Gastroesophageal sphincter (tissue), 4 donors: ENCODE results near the gene KCTD8. TPM values are rescaled to one million over a fixed set of nuclear protein-coding genes. Genes with fewer than 3 reads are reported as not detected.
A peak's percentile ranks its signal among the peaks of the same experiment; 100 is the strongest.

Source experiments
- ATAC-seq: fragments of 150-250 bp; one replicate; pipeline ENCODE4 v1.9.1; 2016; ENCODE audit warnings: mild to moderate bottlenecking, moderate library complexity
- H3K27ac ChIP-seq, 4 donors: fragments of 200-600 bp; sonication (generic) in 3 of 4; 1 replicate in 3 of 4; 2 replicates in 1 of 4; pipeline ENCODE4 v1.5.1; 2016 to 2019
- H3K27me3 ChIP-seq: fragments of 200-600 bp; sonication (generic); one replicate; pipeline ENCODE4 v1.5.1; 2019
- H3K36me3 ChIP-seq, 2 donors: fragments of 200-600 bp; sonication (generic); one replicate each; pipeline ENCODE4 v1.5.1; 2019; ENCODE audit warnings: control low read depth in 1 of 2
- H3K4me1 ChIP-seq, 3 donors: fragments of 200-600 bp; sonication (generic); 1 replicate in 2 of 3; 2 replicates in 1 of 3; pipeline ENCODE4 v1.5.1; 2016 to 2019; ENCODE audit warnings: control low read depth in 2 of 3
- H3K4me3 ChIP-seq, 2 donors: fragments of 200-600 bp; sonication (generic); one replicate each; pipeline ENCODE4 v1.5.1; 2019; ENCODE audit warnings: mild to moderate bottlenecking in 1 of 2, moderate library complexity in 1 of 2
- H3K9me3 ChIP-seq, 3 donors: fragments of 200-600 bp; sonication (generic); one replicate each; pipeline ENCODE4 v1.5.1; 2017 to 2019; ENCODE audit warnings: control low read depth in 2 of 3
- EP300 ChIP-seq: sonication (generic); formaldehyde crosslinking; IDR thresholded peaks from one replicate; pipeline ENCODE4 v1.6.1; 2017; ENCODE audit warnings: antibody characterized with exemption, mild to moderate bottlenecking
- POLR2A ChIP-seq, 2 donors: fragments of 450-650 bp; IDR thresholded peaks; one replicate each; pipeline ENCODE4 v1.6.1; 2017; ENCODE audit warnings: antibody characterized with exemption in 2 of 2, mild to moderate bottlenecking in 2 of 2, moderate library complexity in 1 of 2
- POLR2AphosphoS5 ChIP-seq: sonication (generic); formaldehyde crosslinking; IDR thresholded peaks from one replicate; pipeline ENCODE4 v1.6.1; 2017; ENCODE audit warnings: antibody characterized with exemption
- WGBS, 2 donors: methylation state at CpG; one replicate each; pipeline ENCODE4 v1.1.5; 2018; ENCODE audit warnings: low coverage in 1 of 2; 5-methylcytosine and 5-hydroxymethylcytosine counted together
- total RNA-seq, 4 donors: library from RNA; depleted of rRNA; stranded (reverse); fragments of >200 nt; gene quantifications; one replicate each; pipeline ENCODE4 v1.1.0, GENCODE V29; 2016
- TF ChIP-seq, protein P1 (sequence below), 4 experiments: fragments of 200-600 bp in 2 of 4; fragments of 450-650 bp in 2 of 4; sonication (generic) in 1 of 4; IDR thresholded peaks; one replicate each; pipeline ENCODE4 v1.5.1; 2017 to 2019; ENCODE audit warnings: antibody characterized with exemption in 4 of 4, mild to moderate bottlenecking in 2 of 4, moderate library complexity in 2 of 4

Gene KCTD8
- total RNA-seq, 4 donors from 2014 or later = 0.89 to 4.4 (median 2.4) TPM

DNA sequence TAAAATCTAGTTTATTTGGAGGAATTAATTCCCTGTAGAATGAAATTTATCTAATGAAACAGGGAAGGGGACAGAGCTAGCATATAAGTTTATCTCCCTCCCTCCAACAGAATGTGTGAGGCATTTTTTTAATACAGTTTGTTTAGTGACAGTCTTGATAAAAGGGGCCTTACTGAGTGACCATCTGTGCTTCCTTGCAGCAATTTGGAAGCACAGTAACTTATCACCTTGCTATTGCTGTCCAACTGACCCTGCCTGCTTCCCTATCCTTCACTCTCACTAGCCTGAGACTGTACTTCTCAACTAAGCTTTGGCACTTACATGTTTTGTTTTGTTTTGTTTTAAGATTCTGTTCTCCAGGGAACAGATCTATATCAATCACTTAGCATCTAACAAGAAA lies 31.1 kb upstream of the KCTD8 start:
- no peak overlapping the region for H3K27ac ChIP-seq
- no peak overlapping the region for H3K4me3 ChIP-seq
- H3K27me3 ChIP-seq = no peaks in the 10 kb centered on the region
- H3K4me1 ChIP-seq = no peaks in the 10 kb centered on the region
- H3K36me3 ChIP-seq = no peaks in the 10 kb centered on the region
- TF ChIP-seq POLR2AphosphoS5 (no peak), EP300 (no peak), POLR2A (IDR thresholded peaks at IDR 0.05) (no peak)
- TF ChIP-seq, protein P1, sequence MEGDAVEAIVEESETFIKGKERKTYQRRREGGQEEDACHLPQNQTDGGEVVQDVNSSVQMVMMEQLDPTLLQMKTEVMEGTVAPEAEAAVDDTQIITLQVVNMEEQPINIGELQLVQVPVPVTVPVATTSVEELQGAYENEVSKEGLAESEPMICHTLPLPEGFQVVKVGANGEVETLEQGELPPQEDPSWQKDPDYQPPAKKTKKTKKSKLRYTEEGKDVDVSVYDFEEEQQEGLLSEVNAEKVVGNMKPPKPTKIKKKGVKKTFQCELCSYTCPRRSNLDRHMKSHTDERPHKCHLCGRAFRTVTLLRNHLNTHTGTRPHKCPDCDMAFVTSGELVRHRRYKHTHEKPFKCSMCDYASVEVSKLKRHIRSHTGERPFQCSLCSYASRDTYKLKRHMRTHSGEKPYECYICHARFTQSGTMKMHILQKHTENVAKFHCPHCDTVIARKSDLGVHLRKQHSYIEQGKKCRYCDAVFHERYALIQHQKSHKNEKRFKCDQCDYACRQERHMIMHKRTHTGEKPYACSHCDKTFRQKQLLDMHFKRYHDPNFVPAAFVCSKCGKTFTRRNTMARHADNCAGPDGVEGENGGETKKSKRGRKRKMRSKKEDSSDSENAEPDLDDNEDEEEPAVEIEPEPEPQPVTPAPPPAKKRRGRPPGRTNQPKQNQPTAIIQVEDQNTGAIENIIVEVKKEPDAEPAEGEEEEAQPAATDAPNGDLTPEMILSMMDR (IDR thresholded peaks at IDR 0.05) = no peak
- H3K9me3 ChIP-seq = peaks cover 0 to 15% (median 0%) of the 10 kb centered on the region in 3 donors
- ATAC-seq = no peak

DNA sequence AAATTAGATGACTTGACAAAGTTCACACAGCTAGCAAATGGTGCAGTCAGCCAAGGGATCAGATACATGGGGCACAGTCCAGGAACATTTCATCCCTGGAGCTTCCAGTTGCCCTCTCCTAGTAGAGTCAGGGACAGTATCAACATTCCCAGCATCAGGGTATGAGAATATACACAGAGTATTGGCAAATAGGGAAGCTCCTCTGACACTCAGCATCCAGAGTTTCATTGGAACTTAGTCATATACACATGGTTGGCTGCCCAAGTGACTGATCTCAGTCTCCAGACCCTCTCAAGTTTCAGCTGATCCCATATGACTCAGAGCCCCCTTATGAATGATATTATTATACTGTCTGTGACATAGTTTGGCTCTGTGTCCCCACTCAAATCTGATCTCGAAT lies 13.7 kb upstream of the KCTD8 start:
- H3K36me3 ChIP-seq = no peaks in the 10 kb centered on the region
- H3K4me3 ChIP-seq = no peak overlapping the region
- no peaks in the 10 kb centered on the region for H3K27me3 ChIP-seq
- WGBS, 2 donors = 50 to 83% methylated on average over 1 of the region's 1 CpG
- H3K4me1 ChIP-seq = no peaks in the 10 kb centered on the region
- TF ChIP-seq EP300 = no peak
- TF ChIP-seq POLR2AphosphoS5 = no peak
- TF ChIP-seq POLR2A (IDR thresholded peaks at IDR 0.05) = no peak
- TF ChIP-seq, protein P1 (IDR thresholded peaks at IDR 0.05) = no peak
- H3K9me3 ChIP-seq = peaks cover 0 to 7% (median 0%) of the 10 kb centered on the region in 3 donors
- H3K27ac ChIP-seq = no peak overlapping the region
- ATAC-seq = no peak

DNA sequence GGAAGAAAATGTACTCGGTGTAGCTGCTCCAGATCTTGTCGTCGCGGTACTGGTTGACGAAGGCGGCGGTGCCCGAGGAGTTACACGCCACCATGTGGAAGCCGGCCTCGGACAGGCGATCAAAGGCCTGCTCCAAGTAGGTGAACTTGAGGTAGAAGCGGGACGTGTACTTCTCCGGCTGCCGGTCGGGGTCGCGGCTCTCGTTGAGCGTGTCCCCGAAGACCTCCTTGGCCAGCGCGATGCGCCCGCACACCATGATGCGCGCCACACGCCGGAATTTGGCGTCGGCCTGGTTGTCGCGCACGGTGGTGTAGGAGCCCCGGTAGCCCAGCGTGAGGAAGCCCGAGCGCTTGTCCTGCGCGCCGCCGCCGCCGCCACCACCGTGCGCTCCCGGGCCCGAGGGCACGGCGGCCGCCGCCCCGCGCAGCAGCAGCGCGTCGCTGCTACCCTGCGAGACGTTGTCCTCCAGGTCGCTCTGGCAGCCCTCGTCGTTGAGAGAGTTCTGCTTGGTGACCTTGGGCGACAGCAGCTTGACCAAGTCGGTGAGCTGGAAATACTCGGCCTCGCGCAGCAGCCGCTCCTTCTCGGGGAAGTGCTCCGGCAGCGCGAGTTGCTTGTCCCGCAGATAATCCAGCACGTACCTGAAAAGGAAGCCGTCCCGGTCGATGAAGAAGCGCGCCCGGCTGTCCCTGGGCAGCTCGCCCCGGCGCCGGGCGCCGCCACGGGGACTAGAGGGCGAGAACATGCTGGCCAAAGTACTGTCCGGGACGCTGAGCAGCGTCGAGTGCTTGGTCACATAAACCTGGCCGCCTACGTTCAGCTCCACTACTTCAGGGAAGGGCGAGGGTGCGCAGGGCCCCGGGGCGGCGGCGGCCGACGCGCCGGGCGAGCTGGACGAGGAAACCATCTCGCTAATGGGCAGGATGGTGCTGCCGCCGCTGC lies 775 bp downstream of the KCTD8 start:
- 0% methylated on average over 1 to 4 of the region's 110 CpGs for WGBS, 2 donors
- Histone ChIP-seq H3K27ac (peak overlapping the region; percentile 66 to 92 (median 83)), H3K27me3 (peaks cover 40% of the 10 kb centered on the region), H3K9me3 (no peaks in the 10 kb centered on the region), H3K4me3 (peak overlapping the region; percentile 47 to 64), H3K36me3 (no peaks in the 10 kb centered on the region), H3K4me1 (peaks cover 0 to 38% (median 0%) of the 10 kb centered on the region in 3 donors)
- peak; percentile 23 for ATAC-seq
- no peak for TF ChIP-seq POLR2A (IDR thresholded peaks at IDR 0.05)
- TF ChIP-seq, protein P1 (IDR thresholded peaks at IDR 0.05) = peak in 1 of 4 experiments; percentile 24

DNA sequence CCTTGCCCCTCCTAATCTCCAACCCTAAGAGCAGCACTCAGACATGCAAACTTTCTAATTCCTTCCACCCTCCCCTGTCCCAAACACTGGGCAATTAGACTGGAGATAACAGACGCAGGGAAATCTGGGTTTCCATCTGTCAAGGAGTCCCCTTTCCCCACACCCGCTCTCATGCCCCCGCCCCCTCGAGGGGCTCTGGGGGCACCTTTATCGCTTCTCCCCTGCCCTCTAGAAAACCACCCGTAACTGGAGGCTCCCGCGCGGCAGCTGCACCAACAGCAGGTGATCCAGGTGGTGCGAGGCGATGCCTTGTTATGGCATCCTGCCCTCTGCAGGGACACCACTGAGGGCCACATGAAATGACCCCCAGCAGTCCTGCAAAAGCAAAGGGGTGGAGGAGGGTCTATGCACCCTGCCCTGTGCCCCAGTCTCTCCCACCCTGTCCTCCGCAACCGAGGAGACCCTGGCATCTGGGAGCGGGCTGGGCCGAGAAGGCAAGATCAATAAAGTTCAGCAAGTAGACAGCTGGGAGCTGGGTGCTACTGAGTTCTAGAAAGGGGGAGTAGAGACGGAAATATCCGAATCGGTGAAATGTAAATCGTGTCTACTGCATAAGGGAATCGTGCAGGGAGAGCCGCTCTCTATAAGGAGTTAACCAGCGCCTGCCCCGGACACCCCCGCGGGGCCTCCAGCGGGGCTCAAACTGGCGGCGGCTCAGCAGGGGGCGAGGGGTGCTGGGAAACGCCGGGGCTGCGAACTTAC lies 1.6 kb downstream of the KCTD8 start:
- Histone ChIP-seq H3K27me3 (peaks cover 38% of the 10 kb centered on the region), H3K27ac (peak overlapping the region in 3 of 4 donors; percentile 82 to 92 (median 84)), H3K4me1 (peaks cover 0 to 38% (median 0%) of the 10 kb centered on the region in 3 donors), H3K9me3 (no peaks in the 10 kb centered on the region), H3K36me3 (no peaks in the 10 kb centered on the region), H3K4me3 (peak overlapping the region; percentile 47 to 64)
- ATAC-seq = no peak
- 0% methylated on average over 1 to 17 of the region's 32 CpGs for WGBS, 2 donors
- TF ChIP-seq, protein P1 (IDR thresholded peaks at IDR 0.05) = no peak
- TF ChIP-seq POLR2A (IDR thresholded peaks at IDR 0.05) (no peak), POLR2AphosphoS5 (no peak), EP300 (no peak)
